Neuronal stem cell (in vitro differentiated cells): ENCODE results near the gene POLG2.
"Not testable (repeated sequence)": the region's sequence is repeated elsewhere in the genome, so short reads cannot be mapped to it uniquely, and the experiment has no call there.

Experiments used
- DNase-seq: peaks from one replicate; pipeline ENCODE4 v3.0.0-alpha.2; 2013; ENCODE audit warnings: low spot score
- H2AFZ ChIP-seq: one replicate; pipeline ENCODE4 v1.6.1; 2013; ENCODE audit warnings: mild to moderate bottlenecking, low read length, inconsistent platforms
- H2AK5ac ChIP-seq: 2 replicates; pipeline ENCODE4 v1.6.1; 2013; ENCODE audit warnings: low read depth, mild to moderate bottlenecking, inconsistent platforms, low read length, moderate library complexity, mixed read lengths
- H2BK120ac ChIP-seq: 2 replicates; pipeline ENCODE4 v1.6.1; 2013; ENCODE audit warnings: low read depth, mild to moderate bottlenecking, inconsistent platforms, low read length, moderate library complexity, mixed read lengths
- H2BK12ac ChIP-seq: one replicate; pipeline ENCODE4 v1.6.1; 2013; ENCODE audit warnings: low read length, inconsistent platforms
- H2BK15ac ChIP-seq: 2 replicates; pipeline ENCODE4 v1.6.1; 2013; ENCODE audit warnings: mild to moderate bottlenecking, low read length, inconsistent platforms, mixed read lengths
- H2BK5ac ChIP-seq: one replicate; pipeline ENCODE4 v1.6.1; 2013; ENCODE audit warnings: inconsistent platforms, mild to moderate bottlenecking, low read length, moderate library complexity
- H3K14ac ChIP-seq: one replicate; pipeline ENCODE4 v1.6.1; 2013; ENCODE audit warnings: low read length, inconsistent platforms
- H3K18ac ChIP-seq: 2 replicates; pipeline ENCODE4 v1.6.1; 2013; ENCODE audit warnings: low read length, inconsistent platforms
- H3K23ac ChIP-seq: 2 replicates; pipeline ENCODE4 v1.6.1; 2013; ENCODE audit warnings: low read depth, mild to moderate bottlenecking, mixed read lengths, low read length, inconsistent platforms; ENCODE audit not compliant: poor library complexity
- H3K27ac ChIP-seq: replicated peaks from 3 replicates; pipeline ENCODE4 v1.5.1; 2013; ENCODE audit warnings: low read length, inconsistent platforms
- H3K27me3 ChIP-seq, 3 experiments: 2 replicates each; pipeline ENCODE4 v1.6.1; 2013; ENCODE audit warnings: low read length in 3 of 3, mild to moderate bottlenecking in 2 of 3, inconsistent platforms in 1 of 3, low read depth in 1 of 3, mixed read lengths in 1 of 3, moderate library complexity in 1 of 3; ENCODE audit not compliant: control insufficient read depth in 3 of 3, insufficient read depth in 3 of 3
- H3K36me3 ChIP-seq, 2 donors: replicated peaks in 1 of 2; 2 replicates each; pipeline ENCODE4 v1.6.1; 2013; ENCODE audit warnings: low read length in 2 of 2; ENCODE audit not compliant: control insufficient read depth in 2 of 2, insufficient read depth in 2 of 2
- H3K4ac ChIP-seq: 2 replicates; pipeline ENCODE4 v1.6.1; 2013; ENCODE audit warnings: inconsistent platforms, mild to moderate bottlenecking, low read length, moderate library complexity
- H3K4me1 ChIP-seq, 2 donors: 1 replicate in 1 of 2; 2 replicates in 1 of 2; pipeline ENCODE4 v1.6.1; 2013; ENCODE audit warnings: low read length in 2 of 2, low read depth in 1 of 2; ENCODE audit not compliant: control insufficient read depth in 2 of 2, insufficient read depth in 1 of 2
- H3K4me2 ChIP-seq: one replicate; pipeline ENCODE4 v1.6.1; 2013; ENCODE audit warnings: mild to moderate bottlenecking, low read length, inconsistent platforms; ENCODE audit not compliant: insufficient read depth, poor library complexity, severe bottlenecking
- H3K4me3 ChIP-seq, 2 donors: 2 replicates each; pipeline ENCODE4 v1.5.1; 2013; ENCODE audit warnings: low read length in 2 of 2, mild to moderate bottlenecking in 2 of 2, inconsistent platforms in 1 of 2, moderate library complexity in 1 of 2
- H3K79me1 ChIP-seq: one replicate; pipeline ENCODE4 v1.6.1; 2013; ENCODE audit warnings: low read depth, mild to moderate bottlenecking, inconsistent platforms, low read length, moderate library complexity
- H3K9ac ChIP-seq: one replicate; pipeline ENCODE4 v1.6.1; 2013; ENCODE audit warnings: mild to moderate bottlenecking, low read depth, low read length, inconsistent platforms; ENCODE audit not compliant: poor library complexity
- H3K9me3 ChIP-seq, 2 donors: replicated peaks in 1 of 2; 2 replicates each; pipeline versions ENCODE3 to v1.6.1; 2013; ENCODE audit warnings: low read length in 2 of 2, mild to moderate bottlenecking in 2 of 2, inconsistent platforms in 1 of 2, low read depth in 1 of 2, mixed read lengths in 1 of 2, moderate library complexity in 1 of 2; ENCODE audit not compliant: control insufficient read depth in 2 of 2, insufficient read depth in 1 of 2
- H4K8ac ChIP-seq: one replicate; pipeline ENCODE4 v1.6.1; 2013; ENCODE audit warnings: low read depth, mild to moderate bottlenecking, inconsistent platforms, low read length, moderate library complexity
- H4K91ac ChIP-seq: one replicate; pipeline ENCODE4 v1.6.1; 2013; ENCODE audit warnings: low read length, low read depth, mild to moderate bottlenecking, inconsistent platforms; ENCODE audit not compliant: poor library complexity
- WGBS, 2 donors: extraction: QIAGEN DNeasy Blood & Tissue Kit; methylation state at CpG; one replicate each; pipeline ENCODE4 v1.1.7; 2013; ENCODE audit warnings: missing lambda C conversion rate in 2 of 2, mixed read lengths in 1 of 2; ENCODE audit not compliant: insufficient read length in 2 of 2, insufficient replicate concordance in 1 of 2; ENCODE audit errors: extremely low coverage in 2 of 2; 5-methylcytosine and 5-hydroxymethylcytosine counted together

POLG2 gene

GRCh38 chr17:64466019-64466735 lies 30.7 kb downstream of the POLG2 start:
- Histone ChIP-seq H3K27ac (no peak overlapping the region), H4K8ac (no peak overlapping the region), H2BK120ac (no peak overlapping the region), H3K4me2 (no peak overlapping the region), H3K4ac (no peak overlapping the region), H2BK5ac (no peak overlapping the region), H3K23ac (no peak overlapping the region), H2AK5ac (no peak overlapping the region), H3K4me3 (no peak overlapping the region), H3K79me1 (no peaks in the 10 kb centered on the region), H3K14ac (no peak overlapping the region), H3K4me1 (peaks cover 0 to 5% of the 10 kb centered on the region in 2 donors), H3K9me3 (no peaks in the 10 kb centered on the region), H3K36me3 (no peaks in the 10 kb centered on the region), H4K91ac (no peak overlapping the region), H2BK12ac (no peak overlapping the region), H2BK15ac (no peak overlapping the region), H3K18ac (no peak overlapping the region), H3K9ac (no peak overlapping the region), H3K27me3 (no peaks in the 10 kb centered on the region), H2AFZ (peak overlapping the region; percentile 40)
- WGBS, 2 donors, result no CpG with 5 or more reads among the region's 9 CpGs
- DNase-seq, result no peak

GRCh38 chr17:64461788-64462187 lies 35.1 kb downstream of the POLG2 start:
- H3K4ac ChIP-seq, result no peak overlapping the region
- H2BK120ac ChIP-seq, result no peak overlapping the region
- no peak overlapping the region for H4K8ac ChIP-seq
- DNase-seq, result no peak
- no peaks in the 10 kb centered on the region for H3K4me1 ChIP-seq
- no peak overlapping the region for H3K23ac ChIP-seq
- no peak overlapping the region for H3K14ac ChIP-seq
- H3K4me3 ChIP-seq, result no peak overlapping the region
- no peak overlapping the region for H2AK5ac ChIP-seq
- no peak overlapping the region for H3K18ac ChIP-seq
- no peak overlapping the region for H2AFZ ChIP-seq
- H3K27ac ChIP-seq, result no peak overlapping the region
- no peak overlapping the region for H2BK15ac ChIP-seq
- H3K36me3 ChIP-seq, result no peaks in the 10 kb centered on the region
- no peaks in the 10 kb centered on the region for H3K79me1 ChIP-seq
- H3K9ac ChIP-seq, result no peak overlapping the region
- no peaks in the 10 kb centered on the region for H3K9me3 ChIP-seq
- no peak overlapping the region for H2BK12ac ChIP-seq
- peaks cover 0 to 5% (median 0%) of the 10 kb centered on the region in 3 experiments for H3K27me3 ChIP-seq
- no peak overlapping the region for H2BK5ac ChIP-seq
- H4K91ac ChIP-seq, result no peak overlapping the region
- WGBS, 2 donors, result no CpG with 5 or more reads among the region's 6 CpGs
- H3K4me2 ChIP-seq, result no peak overlapping the region

- H2AK5ac ChIP-seq, result no peak overlapping the region
- no peak overlapping the region for H2BK120ac ChIP-seq
- H2BK5ac ChIP-seq, result no peak overlapping the region
- H3K4ac ChIP-seq, result no peak overlapping the region
- no peaks in the 10 kb centered on the region for H3K4me1 ChIP-seq
- H3K36me3 ChIP-seq, result no peaks in the 10 kb centered on the region
- no peaks in the 10 kb centered on the region for H3K9me3 ChIP-seq
- H3K23ac ChIP-seq, result no peak overlapping the region
- H4K8ac ChIP-seq, result no peak overlapping the region
- H3K27ac ChIP-seq, result no peak overlapping the region
- H3K27me3 ChIP-seq, result peaks cover 0 to 5% (median 0%) of the 10 kb centered on the region in 3 experiments
- H2BK12ac ChIP-seq, result no peak overlapping the region
- WGBS, 2 donors, result no CpG with 5 or more reads among the region's 8 CpGs
- no peak overlapping the region for H2AFZ ChIP-seq
- no peak overlapping the region for H3K18ac ChIP-seq
- no peak for DNase-seq
- no peak overlapping the region for H3K9ac ChIP-seq
- H3K4me2 ChIP-seq, result no peak overlapping the region
- no peaks in the 10 kb centered on the region for H3K79me1 ChIP-seq
- no peak overlapping the region for H4K91ac ChIP-seq
- no peak overlapping the region for H2BK15ac ChIP-seq
- no peak overlapping the region for H3K4me3 ChIP-seq
- H3K14ac ChIP-seq, result no peak overlapping the region
Observed at GRCh38 chr17:64460955-64461354, 35.9 kb downstream of the POLG2 start.

GRCh38 chr17:64459818-64460217 lies 37.0 kb downstream of the POLG2 start:
- no CpG with 5 or more reads among the region's 7 CpGs for WGBS, 2 donors
- H3K4me3 ChIP-seq, H2AK5ac ChIP-seq, H2BK5ac ChIP-seq, H3K4me2 ChIP-seq, H4K8ac ChIP-seq, H3K23ac ChIP-seq, H2BK12ac ChIP-seq, H3K4me1 ChIP-seq, H3K36me3 ChIP-seq, H3K27me3 ChIP-seq, H3K18ac ChIP-seq, H3K14ac ChIP-seq, DNase-seq, H2BK120ac ChIP-seq, H3K27ac ChIP-seq, H2AFZ ChIP-seq, H3K9me3 ChIP-seq, H3K79me1 ChIP-seq, H3K9ac ChIP-seq, H2BK15ac ChIP-seq, H3K4ac ChIP-seq, H4K91ac ChIP-seq: not testable (repeated sequence)
